Astrocyte of the spinal cord (primary cell): ENCODE results near the gene LIPH.
A peak's percentile ranks its signal among the peaks of the same experiment; 100 is the strongest.
"Not testable (repeated sequence)": the region's sequence is repeated elsewhere in the genome, so short reads cannot be mapped to it uniquely, and the experiment has no call there.

Source experiments
- DNase-seq: peaks from one replicate; pipeline ENCODE4 v3.0.0; 2011; ENCODE audit warnings: low read depth, low spot score
- H3K4me3 ChIP-seq: 2 replicates; pipeline ENCODE4 v1.5.1; 2011; ENCODE audit warnings: low read depth, mild to moderate bottlenecking, low read length, moderate library complexity
- in situ Hi-C: cut with HindIII; loops from 2 replicates; pipeline ENCODE4 v1.10.0; 2017; ENCODE audit warnings: low sequenced_read_pairs
- TF ChIP-seq, protein P1 (sequence below): IDR thresholded peaks from 2 replicates; pipeline ENCODE4 v1.5.1; 2012; ENCODE audit warnings: low read depth, mild to moderate bottlenecking, low read length, inconsistent platforms

Gene LIPH

DNA sequence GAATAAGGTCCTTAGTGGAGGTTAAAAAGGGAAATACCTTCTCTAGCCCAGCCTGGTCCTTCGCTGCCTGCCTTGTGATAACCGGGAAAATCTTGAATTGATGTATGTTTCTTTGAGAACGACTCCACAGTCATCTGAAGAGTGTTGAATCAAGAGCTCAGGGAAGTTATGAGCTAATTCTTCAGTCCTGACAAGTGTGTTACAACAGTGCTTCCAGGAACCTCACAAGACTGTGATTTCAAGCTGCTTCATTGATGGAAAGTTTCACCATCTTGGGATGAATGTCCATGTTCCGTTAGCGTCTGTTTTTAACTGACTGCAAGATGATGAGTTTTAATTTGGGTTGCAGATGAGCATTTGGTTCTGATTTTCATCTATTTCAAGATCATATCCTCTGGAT is 66.0 kb downstream of the LIPH start:
- TF ChIP-seq, protein P1, sequence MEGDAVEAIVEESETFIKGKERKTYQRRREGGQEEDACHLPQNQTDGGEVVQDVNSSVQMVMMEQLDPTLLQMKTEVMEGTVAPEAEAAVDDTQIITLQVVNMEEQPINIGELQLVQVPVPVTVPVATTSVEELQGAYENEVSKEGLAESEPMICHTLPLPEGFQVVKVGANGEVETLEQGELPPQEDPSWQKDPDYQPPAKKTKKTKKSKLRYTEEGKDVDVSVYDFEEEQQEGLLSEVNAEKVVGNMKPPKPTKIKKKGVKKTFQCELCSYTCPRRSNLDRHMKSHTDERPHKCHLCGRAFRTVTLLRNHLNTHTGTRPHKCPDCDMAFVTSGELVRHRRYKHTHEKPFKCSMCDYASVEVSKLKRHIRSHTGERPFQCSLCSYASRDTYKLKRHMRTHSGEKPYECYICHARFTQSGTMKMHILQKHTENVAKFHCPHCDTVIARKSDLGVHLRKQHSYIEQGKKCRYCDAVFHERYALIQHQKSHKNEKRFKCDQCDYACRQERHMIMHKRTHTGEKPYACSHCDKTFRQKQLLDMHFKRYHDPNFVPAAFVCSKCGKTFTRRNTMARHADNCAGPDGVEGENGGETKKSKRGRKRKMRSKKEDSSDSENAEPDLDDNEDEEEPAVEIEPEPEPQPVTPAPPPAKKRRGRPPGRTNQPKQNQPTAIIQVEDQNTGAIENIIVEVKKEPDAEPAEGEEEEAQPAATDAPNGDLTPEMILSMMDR, result no peak
- in situ Hi-C loops, result no loop called here
- H3K4me3 ChIP-seq, result no peak overlapping the region
- DNase-seq, result no peak

- in situ Hi-C loops, result no loop called here
- DNase-seq, result no peak
- TF ChIP-seq, protein P1, result no peak
- no peak overlapping the region for H3K4me3 ChIP-seq
These were observed 68.1 kb downstream of the LIPH start for GRCh38 chr3:185484296-185484695.

- in situ Hi-C loops, result no loop called here
- H3K4me3 ChIP-seq, result no peak overlapping the region
- DNase-seq, result no peak
- TF ChIP-seq, protein P1, result no peak
These were observed 72.9 kb downstream of the LIPH start for GRCh38 chr3:185479373-185479945.

DNA sequence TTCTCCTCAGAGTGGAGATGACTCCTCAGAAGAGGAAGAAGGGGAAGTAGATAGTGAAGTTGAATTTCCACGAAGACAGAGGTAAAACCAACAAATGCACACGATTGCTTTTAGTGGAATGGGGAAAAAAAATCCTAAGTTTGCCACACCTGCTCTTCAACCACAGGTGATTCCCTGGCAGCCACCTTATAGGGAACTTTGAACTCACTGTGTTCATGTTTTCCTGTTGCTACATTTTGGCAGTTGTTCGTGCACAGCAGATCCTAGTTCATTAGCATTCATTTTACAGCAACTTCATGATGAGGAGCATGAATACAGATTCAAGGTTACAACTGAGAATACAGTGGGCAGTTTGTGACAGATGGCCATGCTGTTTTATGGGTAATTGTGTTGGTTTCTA is 75.1 kb downstream of the LIPH start:
- in situ Hi-C loops, result no loop called here
- TF ChIP-seq, protein P1, result no peak
- DNase-seq, result no peak
- H3K4me3 ChIP-seq, result no peak overlapping the region

GRCh38 chr3:185474922-185475321 is 77.5 kb downstream of the LIPH start:
- DNase-seq, in situ Hi-C loops: not testable (repeated sequence)

DNA sequence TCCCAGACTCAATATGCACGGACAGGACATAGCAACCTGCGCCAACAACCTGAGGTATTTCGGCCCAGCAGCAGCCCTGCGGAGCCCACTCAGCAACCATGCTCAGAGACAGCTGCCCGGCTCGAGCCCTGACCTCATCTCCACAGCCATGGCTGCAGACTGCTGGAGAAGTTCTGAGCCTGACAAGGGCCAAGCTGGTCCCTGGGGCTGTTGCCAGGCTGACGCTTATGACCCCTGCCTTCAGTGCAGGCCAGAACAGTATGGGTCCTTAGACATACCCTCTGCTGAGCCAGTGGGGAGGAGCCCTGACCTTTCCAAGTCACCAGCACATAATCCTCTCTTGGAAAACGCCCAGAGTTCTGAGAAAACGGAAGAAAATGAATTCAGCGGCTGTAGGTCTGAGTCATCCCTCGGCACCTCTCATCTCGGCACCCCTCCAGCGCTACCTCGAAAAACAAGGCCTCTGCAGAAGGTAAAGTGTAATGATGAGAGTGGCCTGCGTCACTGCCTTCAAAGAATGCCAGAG is 79.0 kb downstream of the LIPH start:
- peak; percentile 22 for DNase-seq
- TF ChIP-seq, protein P1, result no peak
- H3K4me3 ChIP-seq, result no peak overlapping the region
- in situ Hi-C loops, result no loop called here

More at GRCh38 chr3:185474922-185475321, 77.5 kb downstream of the LIPH start:
- not testable (repeated sequence) for H3K4me3 ChIP-seq

DNA sequence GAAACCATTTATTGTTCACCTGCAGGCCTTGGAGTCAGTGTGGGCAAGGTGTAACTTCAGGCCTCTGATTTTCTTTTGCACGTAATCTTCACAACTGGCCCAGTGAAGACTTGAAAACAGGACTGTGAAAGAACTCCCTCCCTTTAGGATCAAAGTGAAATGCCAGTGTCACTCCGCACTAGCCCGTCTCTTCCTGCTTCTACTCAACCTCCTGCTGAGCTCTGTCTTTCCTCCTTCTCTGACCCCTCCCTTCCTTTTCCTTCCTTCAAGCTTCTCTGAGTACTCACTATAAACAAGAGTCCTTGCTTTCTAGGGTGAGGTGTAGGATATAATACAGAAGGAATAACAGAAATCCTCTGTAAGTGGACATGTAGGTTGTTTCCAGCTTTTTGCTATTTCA is 82.1 kb downstream of the LIPH start:
- no peak for DNase-seq
- in situ Hi-C loops, result no loop called here
- no peak overlapping the region for H3K4me3 ChIP-seq
- TF ChIP-seq, protein P1, result no peak
